HepG2 (cell line): ENCODE measurements around the gene ZNF33B. TPM values are rescaled to one million over a fixed set of nuclear protein-coding genes. Genes with fewer than 3 reads are reported as not detected.

ENCODE experiments used
- ARID4A ChIP-seq: sonication (generic); formaldehyde crosslinking; IDR thresholded peaks from 2 replicates; pipeline ENCODE4 v1.5.0; 2020; ENCODE audit warnings: mild to moderate bottlenecking, missing genetic modification reagents, borderline replicate concordance
- CREB1 ChIP-seq, 2 experiments: fragments of 450-650 bp in 1 of 2; IDR thresholded peaks; 2 replicates each; pipeline ENCODE4 v1.6.1; 2016 to 2017; ENCODE audit warnings: control low read depth in 1 of 2, mild to moderate bottlenecking in 1 of 2, missing compliant biosample characterization in 1 of 2, missing genetic modification characterization in 1 of 2
- ELF3 ChIP-seq: IDR thresholded peaks from 2 replicates; pipeline ENCODE4 v1.6.1; 2016; ENCODE audit warnings: missing genetic modification reagents, missing compliant biosample characterization
- KDM5A ChIP-seq: fragments of 200-600 bp; sonication (generic); IDR thresholded peaks from 2 replicates; pipeline ENCODE4 v1.7.0; 2018; ENCODE audit warnings: antibody characterized with exemption, mild to moderate bottlenecking, low read length, borderline replicate concordance
- MAFK ChIP-seq, 2 experiments: IDR thresholded peaks in 1 of 2; conservative IDR thresholded peaks in 1 of 2; 2 replicates each; pipeline ENCODE4 v1.6.1; 2011; ENCODE audit warnings: improper control_type of control experiment in 2 of 2, low read length in 2 of 2
- NONO ChIP-seq, 2 experiments: fragments of 450-650 bp in 1 of 2; sonication (generic) in 1 of 2; formaldehyde crosslinking in 1 of 2; IDR thresholded peaks in 1 of 2; conservative IDR thresholded peaks in 1 of 2; 2 replicates each; pipeline versions ENCODE4 v1.6.1 to v1.8.0; 2017 to 2022; ENCODE audit warnings: mild to moderate bottlenecking in 1 of 2, missing genetic modification reagents in 1 of 2, moderate library complexity in 1 of 2
- ONECUT2 ChIP-seq: sonication (generic); formaldehyde crosslinking; IDR thresholded peaks from 2 replicates; pipeline ENCODE4 v1.4.0; 2020; ENCODE audit warnings: missing genetic modification reagents
- POLR2AphosphoS5 ChIP-seq: IDR thresholded peaks from 2 replicates; pipeline ENCODE4 v1.6.1; 2012; ENCODE audit warnings: low read depth, low read length
- PRDM15 ChIP-seq: sonication (generic); formaldehyde crosslinking; IDR thresholded peaks from 2 replicates; pipeline ENCODE4 v1.4.0; 2020; ENCODE audit warnings: missing genetic modification reagents
- RBM22 ChIP-seq: fragments of 200-400 bp; formaldehyde crosslinking; optimal IDR thresholded peaks from 2 replicates; pipeline ENCODE3; 2017; ENCODE audit warnings: mild to moderate bottlenecking, low read length, moderate library complexity
- SAFB2 ChIP-seq: sonication (generic); formaldehyde crosslinking; IDR thresholded peaks from 2 replicates; pipeline ENCODE4 v1.5.1; 2020; ENCODE audit warnings: missing genetic modification reagents, low read depth, mild to moderate bottlenecking, borderline replicate concordance
- YEATS2 ChIP-seq: sonication (generic); formaldehyde crosslinking; IDR thresholded peaks from 2 replicates; pipeline ENCODE4 v1.4.0; 2020; ENCODE audit warnings: missing genetic modification reagents, borderline replicate concordance
- ZBTB8A ChIP-seq: sonication (generic); formaldehyde crosslinking; IDR thresholded peaks from 2 replicates; pipeline ENCODE4 v1.4.0; 2020; ENCODE audit warnings: mild to moderate bottlenecking, low read depth, missing genetic modification reagents, borderline replicate concordance
- ZMYM4 ChIP-seq: sonication (generic); formaldehyde crosslinking; IDR thresholded peaks from 2 replicates; pipeline ENCODE4 v1.8.1; 2023; ENCODE audit warnings: mild to moderate bottlenecking, missing genetic modification reagents
- ZNF180 ChIP-seq: sonication (generic); formaldehyde crosslinking; IDR thresholded peaks from 2 replicates; pipeline ENCODE4 v1.4.0; 2020; ENCODE audit warnings: low read depth, missing genetic modification reagents, borderline replicate concordance
- ZNF589 ChIP-seq: sonication (generic); formaldehyde crosslinking; conservative IDR thresholded peaks from 2 replicates; pipeline ENCODE4 v1.8.0; 2022; ENCODE audit warnings: mild to moderate bottlenecking, moderate library complexity, missing genetic modification reagents
- ZSCAN9 ChIP-seq: IDR thresholded peaks from 2 replicates; pipeline ENCODE4 v1.6.1; 2016; ENCODE audit warnings: borderline replicate concordance
- polyA plus RNA-seq, 8 experiments: library from polyadenylated mRNA; depleted of rRNA in 3 of 8; stranded (reverse) in 7 of 8; unstranded in 1 of 8; fragments of >200 nt; fragmentation: Illumina TruSeq in 4 of 8; extraction: Trizol in 4 of 8; gene quantifications; 2 replicates each; pipeline versions ENCODE4 v1.2.1 to v1.2.3, GENCODE V29; 2011 to 2016; ENCODE audit warnings: low read depth in 4 of 8, missing spikeins in 1 of 8, mixed read lengths in 1 of 8; ENCODE audit not compliant: insufficient read depth in 1 of 8
- total RNA-seq, 5 experiments: library from RNA; depleted of rRNA; stranded (reverse); fragments of >200 nt; fragmentation: Illumina TruSeq; extraction: Trizol; gene quantifications; 2 replicates each; pipeline ENCODE4 v1.2.3, GENCODE V29; 2016; ENCODE audit warnings: low read depth in 1 of 5
- TF ChIP-seq, protein P1 (sequence below): sonication (generic); formaldehyde crosslinking; IDR thresholded peaks from 2 replicates; pipeline ENCODE4 v1.4.0; 2020; ENCODE audit warnings: mild to moderate bottlenecking, missing genetic modification reagents

Gene ZNF33B
- total and polyA plus RNA-seq, 2 of the 13 experiments (the other 11 are each of a cell fraction or from before 2014, with no cell fraction given), result 18.4 to 23.5 TPM

GRCh38 chr10:42552188-42553063 is 85.9 kb downstream of the ZNF33B start (continued):
- TF ChIP-seq ARID4A (CRISPR knock-in tag) (peak; percentile 81), POLR2AphosphoS5 (peak; percentile 84), YEATS2 (CRISPR knock-in tag) (no peak; the same call in 1 of the 2 replicates), KDM5A (peak; percentile 41; the same call in 1 of the 2 replicates), PRDM15 (CRISPR knock-in tag) (no peak), NONO (IDR thresholded peaks at IDR 0.05) (no peak), NONO (CRISPR knock-in tag; conservative IDR thresholded peaks at IDR 0.05) (0 out of 2 replicates have a peak, but pooled peaks have one; percentile 53), ONECUT2 (CRISPR knock-in tag) (no peak), MAFK (conservative IDR thresholded peaks at IDR 0.05 in 1 of 2, IDR thresholded peaks at IDR 0.05 in 1 of 2; ENCODE audit: low read length in 2 of 2) (no peak), RBM22 (no peak), CREB1 (IDR thresholded peaks at IDR 0.05) (peak; percentile 79), CREB1 (CRISPR knock-in tag; IDR thresholded peaks at IDR 0.05) (peak; percentile 94), SAFB2 (CRISPR knock-in tag) (no peak), ELF3 (CRISPR knock-in tag) (no peak), ZBTB8A (CRISPR knock-in tag) (0 out of 2 replicates have a peak, but pooled peaks have one; percentile 30), ZSCAN9 (CRISPR knock-in tag) (no peak), ZNF180 (CRISPR knock-in tag) (no peak; the same call in 1 of the 2 replicates), ZNF589 (CRISPR knock-in tag) (no peak), ZMYM4 (CRISPR knock-in tag) (peak; percentile 20; the same call in 1 of the 2 replicates)
- TF ChIP-seq, protein P1, sequence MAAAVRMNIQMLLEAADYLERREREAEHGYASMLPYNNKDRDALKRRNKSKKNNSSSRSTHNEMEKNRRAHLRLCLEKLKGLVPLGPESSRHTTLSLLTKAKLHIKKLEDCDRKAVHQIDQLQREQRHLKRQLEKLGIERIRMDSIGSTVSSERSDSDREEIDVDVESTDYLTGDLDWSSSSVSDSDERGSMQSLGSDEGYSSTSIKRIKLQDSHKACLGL (CRISPR knock-in tag), result peak; percentile 73; the same call in 1 of the 2 replicates
